Neuronal stem cell (in vitro differentiated cells): ENCODE results near the gene DNAJB11.
A peak's percentile ranks its signal among the peaks of the same experiment; 100 is the strongest.

Experiments used
- DNase-seq: peaks from one replicate; pipeline ENCODE4 v3.0.0-alpha.2; 2013; ENCODE audit warnings: low spot score
- H2AFZ ChIP-seq: one replicate; pipeline ENCODE4 v1.6.1; 2013; ENCODE audit warnings: mild to moderate bottlenecking, low read length, inconsistent platforms
- H2AK5ac ChIP-seq: 2 replicates; pipeline ENCODE4 v1.6.1; 2013; ENCODE audit warnings: low read depth, mild to moderate bottlenecking, inconsistent platforms, low read length, moderate library complexity, mixed read lengths
- H2BK120ac ChIP-seq: 2 replicates; pipeline ENCODE4 v1.6.1; 2013; ENCODE audit warnings: low read depth, mild to moderate bottlenecking, inconsistent platforms, low read length, moderate library complexity, mixed read lengths
- H2BK12ac ChIP-seq: one replicate; pipeline ENCODE4 v1.6.1; 2013; ENCODE audit warnings: low read length, inconsistent platforms
- H2BK15ac ChIP-seq: 2 replicates; pipeline ENCODE4 v1.6.1; 2013; ENCODE audit warnings: mild to moderate bottlenecking, low read length, inconsistent platforms, mixed read lengths
- H2BK5ac ChIP-seq: one replicate; pipeline ENCODE4 v1.6.1; 2013; ENCODE audit warnings: inconsistent platforms, mild to moderate bottlenecking, low read length, moderate library complexity
- H3K14ac ChIP-seq: one replicate; pipeline ENCODE4 v1.6.1; 2013; ENCODE audit warnings: low read length, inconsistent platforms
- H3K18ac ChIP-seq: 2 replicates; pipeline ENCODE4 v1.6.1; 2013; ENCODE audit warnings: low read length, inconsistent platforms
- H3K23ac ChIP-seq: 2 replicates; pipeline ENCODE4 v1.6.1; 2013; ENCODE audit warnings: low read depth, mild to moderate bottlenecking, mixed read lengths, low read length, inconsistent platforms; ENCODE audit not compliant: poor library complexity
- H3K27ac ChIP-seq: replicated peaks from 3 replicates; pipeline ENCODE4 v1.5.1; 2013; ENCODE audit warnings: low read length, inconsistent platforms
- H3K27me3 ChIP-seq, 3 experiments: 2 replicates each; pipeline ENCODE4 v1.6.1; 2013; ENCODE audit warnings: low read length in 3 of 3, mild to moderate bottlenecking in 2 of 3, inconsistent platforms in 1 of 3, low read depth in 1 of 3, mixed read lengths in 1 of 3, moderate library complexity in 1 of 3; ENCODE audit not compliant: control insufficient read depth in 3 of 3, insufficient read depth in 3 of 3
- H3K36me3 ChIP-seq, 2 donors: replicated peaks in 1 of 2; 2 replicates each; pipeline ENCODE4 v1.6.1; 2013; ENCODE audit warnings: low read length in 2 of 2; ENCODE audit not compliant: control insufficient read depth in 2 of 2, insufficient read depth in 2 of 2
- H3K4ac ChIP-seq: 2 replicates; pipeline ENCODE4 v1.6.1; 2013; ENCODE audit warnings: inconsistent platforms, mild to moderate bottlenecking, low read length, moderate library complexity
- H3K4me1 ChIP-seq, 2 donors: 1 replicate in 1 of 2; 2 replicates in 1 of 2; pipeline ENCODE4 v1.6.1; 2013; ENCODE audit warnings: low read length in 2 of 2, low read depth in 1 of 2; ENCODE audit not compliant: control insufficient read depth in 2 of 2, insufficient read depth in 1 of 2
- H3K4me2 ChIP-seq: one replicate; pipeline ENCODE4 v1.6.1; 2013; ENCODE audit warnings: mild to moderate bottlenecking, low read length, inconsistent platforms; ENCODE audit not compliant: insufficient read depth, poor library complexity, severe bottlenecking
- H3K4me3 ChIP-seq, 2 donors: 2 replicates each; pipeline ENCODE4 v1.5.1; 2013; ENCODE audit warnings: low read length in 2 of 2, mild to moderate bottlenecking in 2 of 2, inconsistent platforms in 1 of 2, moderate library complexity in 1 of 2
- H3K79me1 ChIP-seq: one replicate; pipeline ENCODE4 v1.6.1; 2013; ENCODE audit warnings: low read depth, mild to moderate bottlenecking, inconsistent platforms, low read length, moderate library complexity
- H3K9ac ChIP-seq: one replicate; pipeline ENCODE4 v1.6.1; 2013; ENCODE audit warnings: mild to moderate bottlenecking, low read depth, low read length, inconsistent platforms; ENCODE audit not compliant: poor library complexity
- H3K9me3 ChIP-seq, 2 donors: replicated peaks in 1 of 2; 2 replicates each; pipeline versions ENCODE3 to v1.6.1; 2013; ENCODE audit warnings: low read length in 2 of 2, mild to moderate bottlenecking in 2 of 2, inconsistent platforms in 1 of 2, low read depth in 1 of 2, mixed read lengths in 1 of 2, moderate library complexity in 1 of 2; ENCODE audit not compliant: control insufficient read depth in 2 of 2, insufficient read depth in 1 of 2
- H4K8ac ChIP-seq: one replicate; pipeline ENCODE4 v1.6.1; 2013; ENCODE audit warnings: low read depth, mild to moderate bottlenecking, inconsistent platforms, low read length, moderate library complexity
- H4K91ac ChIP-seq: one replicate; pipeline ENCODE4 v1.6.1; 2013; ENCODE audit warnings: low read length, low read depth, mild to moderate bottlenecking, inconsistent platforms; ENCODE audit not compliant: poor library complexity
- WGBS, 2 donors: extraction: QIAGEN DNeasy Blood & Tissue Kit; methylation state at CpG; one replicate each; pipeline ENCODE4 v1.1.7; 2013; ENCODE audit warnings: missing lambda C conversion rate in 2 of 2, mixed read lengths in 1 of 2; ENCODE audit not compliant: insufficient read length in 2 of 2, insufficient replicate concordance in 1 of 2; ENCODE audit errors: extremely low coverage in 2 of 2; 5-methylcytosine and 5-hydroxymethylcytosine counted together

DNAJB11 gene

DNA sequence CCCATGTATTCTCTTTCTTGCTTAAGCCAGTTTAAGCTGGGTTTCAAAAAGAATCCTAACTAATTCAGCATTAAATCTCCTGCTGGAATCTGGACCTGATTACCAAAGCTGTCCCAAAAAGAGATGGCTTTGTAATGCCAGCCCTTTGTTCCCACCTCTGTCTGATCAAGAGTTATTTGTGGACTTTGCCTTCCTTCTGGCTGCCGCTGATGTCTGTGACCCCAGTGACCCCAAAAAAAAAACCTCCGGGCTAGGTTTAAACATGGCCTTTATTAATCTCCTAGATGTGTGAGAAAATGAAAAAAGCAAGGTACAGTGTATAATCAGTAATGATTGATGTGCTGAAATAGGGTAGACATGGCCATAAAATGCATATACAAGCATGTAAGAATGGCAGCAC is 47.1 kb upstream of the DNAJB11 start:
- peaks cover 6 to 15% of the 10 kb centered on the region in 2 donors for H3K4me1 ChIP-seq
- no peak overlapping the region for H3K4me2 ChIP-seq
- no peak overlapping the region for H4K8ac ChIP-seq
- no peak overlapping the region for H3K9ac ChIP-seq
- no peak overlapping the region for H3K18ac ChIP-seq
- H2AFZ ChIP-seq = peak overlapping the region; percentile 72
- no peak overlapping the region for H3K14ac ChIP-seq
- no peaks in the 10 kb centered on the region for H3K36me3 ChIP-seq
- no peak overlapping the region for H2AK5ac ChIP-seq
- no peak overlapping the region for H2BK12ac ChIP-seq
- H3K9me3 ChIP-seq = peaks cover 0 to under 1% of the 10 kb centered on the region in 2 donors
- WGBS, 2 donors = no CpG with 5 or more reads among the region's 2 CpGs
- H2BK5ac ChIP-seq = no peak overlapping the region
- H3K27me3 ChIP-seq = peaks cover 0 to 5% (median 0%) of the 10 kb centered on the region in 3 experiments
- no peak for DNase-seq
- H3K23ac ChIP-seq = no peak overlapping the region
- no peaks in the 10 kb centered on the region for H3K79me1 ChIP-seq
- no peak overlapping the region for H4K91ac ChIP-seq
- H3K4me3 ChIP-seq = no peak overlapping the region
- no peak overlapping the region for H2BK120ac ChIP-seq
- no peak overlapping the region for H3K4ac ChIP-seq
- H3K27ac ChIP-seq = peak overlapping the region; percentile 61
- H2BK15ac ChIP-seq = no peak overlapping the region

DNA sequence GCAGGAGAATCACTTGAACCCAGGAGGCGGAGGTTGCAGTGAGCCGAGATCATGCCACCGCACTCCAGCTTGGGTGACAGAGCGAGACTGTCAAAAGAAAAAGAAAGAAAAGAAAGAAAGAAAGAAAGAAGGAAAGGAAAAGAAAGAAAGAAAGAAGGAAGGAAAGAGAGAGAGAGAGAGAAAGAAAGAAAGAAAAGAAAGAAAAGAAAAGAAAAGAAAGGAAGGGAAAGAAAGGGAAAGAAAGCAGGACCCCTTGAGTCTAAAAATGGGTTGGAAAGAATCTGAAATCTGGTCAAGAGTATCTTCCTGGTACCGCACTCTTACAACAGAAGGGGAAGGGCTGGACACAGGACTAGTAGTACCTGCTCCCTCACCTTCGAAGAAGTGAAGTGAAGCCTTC is 45.9 kb upstream of the DNAJB11 start:
- H2BK120ac ChIP-seq = no peak overlapping the region
- H3K23ac ChIP-seq = no peak overlapping the region
- no peak overlapping the region for H2AFZ ChIP-seq
- H3K9me3 ChIP-seq = peaks cover 0 to 2% of the 10 kb centered on the region in 2 donors
- no peak overlapping the region for H3K14ac ChIP-seq
- no peak overlapping the region for H2BK12ac ChIP-seq
- H2BK5ac ChIP-seq = no peak overlapping the region
- no peak overlapping the region for H3K4me2 ChIP-seq
- no peak overlapping the region for H3K9ac ChIP-seq
- no peak for DNase-seq
- H3K4me3 ChIP-seq = no peak overlapping the region
- no peak overlapping the region for H2BK15ac ChIP-seq
- H3K27ac ChIP-seq = no peak overlapping the region
- no peak overlapping the region for H3K18ac ChIP-seq
- no peaks in the 10 kb centered on the region for H3K79me1 ChIP-seq
- H3K27me3 ChIP-seq = no peaks in the 10 kb centered on the region
- WGBS, 2 donors = no CpG with 5 or more reads among the region's 6 CpGs
- no peak overlapping the region for H2AK5ac ChIP-seq
- no peak overlapping the region for H4K8ac ChIP-seq
- H3K36me3 ChIP-seq = no peaks in the 10 kb centered on the region
- peaks cover 9 to 20% of the 10 kb centered on the region in 2 donors for H3K4me1 ChIP-seq
- H3K4ac ChIP-seq = no peak overlapping the region
- H4K91ac ChIP-seq = no peak overlapping the region

DNA sequence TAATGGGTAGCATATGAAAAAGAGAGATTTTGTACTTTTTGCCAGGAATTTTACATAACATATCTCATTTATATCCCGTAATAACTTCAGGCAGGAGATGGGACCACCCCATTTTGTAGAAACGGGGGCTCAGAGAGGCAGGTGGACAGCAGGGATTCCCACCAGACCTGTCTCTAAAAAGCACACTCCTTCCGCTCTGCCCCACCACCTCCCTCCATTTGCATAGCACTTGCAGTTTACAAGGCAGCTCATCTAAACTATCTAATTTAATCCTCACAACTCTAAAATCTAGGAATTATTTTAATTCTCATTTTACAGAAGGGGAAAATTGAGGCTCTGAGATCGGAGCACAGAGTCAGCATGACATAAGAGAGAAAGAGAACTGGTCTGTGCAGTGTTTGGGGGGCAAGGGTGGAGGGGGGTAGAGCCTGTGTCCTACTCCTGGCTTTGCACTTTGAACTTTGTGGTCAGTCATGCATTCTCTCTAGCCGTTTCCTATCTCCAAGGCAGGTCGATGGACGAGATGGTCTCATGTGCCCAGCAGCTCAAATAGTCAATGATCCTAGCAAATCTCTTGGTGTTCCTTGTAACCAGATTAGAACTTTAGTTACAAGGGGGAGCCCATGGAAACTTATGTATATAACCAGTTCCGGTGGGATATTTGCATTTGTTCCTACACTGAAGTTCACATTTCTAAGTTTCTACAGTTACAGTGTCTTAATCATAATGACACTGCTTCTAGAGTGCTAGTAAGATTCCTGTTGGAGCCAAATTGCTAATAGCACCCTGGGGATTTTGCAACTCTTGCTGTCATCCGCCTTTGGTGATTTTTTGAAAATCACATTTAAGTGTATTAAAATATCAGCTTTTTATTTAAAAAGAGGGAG is 44.9 kb upstream of the DNAJB11 start:
- H2BK5ac ChIP-seq = no peak overlapping the region
- no peak overlapping the region for H3K4ac ChIP-seq
- WGBS, 2 donors = no CpG with 5 or more reads among the region's 9 CpGs

DNA sequence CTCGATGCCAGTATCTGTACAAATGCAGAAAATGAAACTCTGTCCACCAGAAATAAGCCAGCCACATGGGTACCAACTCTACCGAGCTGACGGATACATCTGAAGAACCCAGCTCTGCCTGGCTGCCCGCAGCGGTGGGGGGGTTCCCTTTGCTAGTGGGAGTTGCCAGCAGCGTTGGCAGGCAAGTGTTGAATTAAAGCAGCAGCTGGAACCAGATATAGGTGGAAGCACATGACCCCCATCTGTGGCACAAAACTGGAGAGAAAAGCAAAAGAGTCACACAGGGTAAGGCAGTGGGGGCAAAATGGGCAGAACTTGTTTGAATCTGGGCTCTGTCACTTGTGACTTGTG is 44.3 kb upstream of the DNAJB11 start:
- Histone ChIP-seq H3K9ac (no peak overlapping the region), H3K14ac (no peak overlapping the region), H2AK5ac (no peak overlapping the region), H2BK120ac (no peak overlapping the region), H3K4ac (no peak overlapping the region), H2BK15ac (no peak overlapping the region), H3K79me1 (no peaks in the 10 kb centered on the region), H2AFZ (no peak overlapping the region), H3K23ac (no peak overlapping the region), H4K8ac (no peak overlapping the region), H3K4me1 (peaks cover 22 to 25% of the 10 kb centered on the region in 2 donors), H4K91ac (no peak overlapping the region), H3K9me3 (peaks cover 0 to 2% of the 10 kb centered on the region in 2 donors), H3K27me3 (no peaks in the 10 kb centered on the region), H2BK12ac (no peak overlapping the region), H3K36me3 (no peaks in the 10 kb centered on the region), H3K4me3 (no peak overlapping the region), H3K27ac (no peak overlapping the region), H3K18ac (no peak overlapping the region), H3K4me2 (no peak overlapping the region), H2BK5ac (no peak overlapping the region)
- WGBS, 2 donors = no CpG with 5 or more reads among the region's 6 CpGs
- no peak for DNase-seq

More for the DNA sequence above, 44.9 kb upstream of the DNAJB11 start:
- no peak for DNase-seq
- H3K27ac ChIP-seq = no peak overlapping the region
- no peak overlapping the region for H3K14ac ChIP-seq
- no peak overlapping the region for H2AFZ ChIP-seq
- H3K9ac ChIP-seq = no peak overlapping the region
- H3K36me3 ChIP-seq = no peaks in the 10 kb centered on the region
- H3K27me3 ChIP-seq = no peaks in the 10 kb centered on the region
- H3K9me3 ChIP-seq = peaks cover 0 to 2% of the 10 kb centered on the region in 2 donors
- no peak overlapping the region for H4K8ac ChIP-seq
- no peak overlapping the region for H2BK120ac ChIP-seq
- H3K23ac ChIP-seq = no peak overlapping the region
- no peak overlapping the region for H3K18ac ChIP-seq
- no peak overlapping the region for H2BK12ac ChIP-seq
- no peak overlapping the region for H4K91ac ChIP-seq
- H3K4me2 ChIP-seq = no peak overlapping the region
- no peak overlapping the region for H2BK15ac ChIP-seq
- H3K4me1 ChIP-seq = peaks cover 19 to 25% of the 10 kb centered on the region in 2 donors
- H3K4me3 ChIP-seq = no peak overlapping the region
- H2AK5ac ChIP-seq = no peak overlapping the region
- no peaks in the 10 kb centered on the region for H3K79me1 ChIP-seq
